Fibroblast of lung (primary cell): ENCODE data around the gene NIPAL3. TPM values are rescaled to one million over a fixed set of nuclear protein-coding genes. Genes with fewer than 3 reads are reported as not detected.

Experiments used
- DNase-seq, 2 donors: peaks; one replicate each; pipeline versions ENCODE4 v3.0.0 to v3.0.0-alpha.2; 2010; ENCODE audit warnings: low read depth in 2 of 2
- H2AFZ ChIP-seq: 2 replicates; pipeline ENCODE4 v1.5.1; 2012; ENCODE audit warnings: low read length, control low read depth, inconsistent platforms
- H3K27ac ChIP-seq: 2 replicates; pipeline ENCODE4 v1.5.1; 2011; ENCODE audit warnings: low read length, control low read depth; ENCODE audit not compliant: insufficient read depth
- H3K27me3 ChIP-seq: 2 replicates; pipeline ENCODE4 v1.5.1; 2011; ENCODE audit warnings: mild to moderate bottlenecking, low read length; ENCODE audit not compliant: control insufficient read depth, insufficient read depth
- H3K36me3 ChIP-seq: 2 replicates; pipeline ENCODE4 v1.5.1; 2011; ENCODE audit warnings: low read length; ENCODE audit not compliant: control insufficient read depth, insufficient read depth
- H3K4me1 ChIP-seq: 2 replicates; pipeline ENCODE4 v1.5.1; 2011; ENCODE audit warnings: low read length; ENCODE audit not compliant: control insufficient read depth, insufficient read depth; ENCODE audit errors: extremely low read depth
- H3K4me2 ChIP-seq: 2 replicates; pipeline ENCODE4 v1.5.1; 2011; ENCODE audit warnings: low read length, control low read depth; ENCODE audit not compliant: insufficient read depth; ENCODE audit errors: extremely low read depth
- H3K4me3 ChIP-seq, 4 experiments: fragments of 200-600 bp in 1 of 4; sonication (generic) in 1 of 4; replicated peaks in 1 of 4; 2 replicates each; pipeline ENCODE4 v1.5.1; 2011 to 2016; ENCODE audit warnings: low read length in 4 of 4, low read depth in 3 of 4, mild to moderate bottlenecking in 3 of 4, control low read depth in 2 of 4, inconsistent platforms in 1 of 4, mixed read lengths in 1 of 4; ENCODE audit not compliant: insufficient read depth in 1 of 4; ENCODE audit errors: control extremely low read depth in 1 of 4
- H3K79me2 ChIP-seq: 2 replicates; pipeline ENCODE4 v1.5.1; 2012; ENCODE audit warnings: mild to moderate bottlenecking, low read length, inconsistent platforms; ENCODE audit not compliant: control insufficient read depth, insufficient read depth
- H3K9ac ChIP-seq: 2 replicates; pipeline ENCODE4 v1.5.1; 2011; ENCODE audit warnings: mild to moderate bottlenecking, low read length, control low read depth; ENCODE audit not compliant: insufficient read depth
- H3K9me3 ChIP-seq: 2 replicates; pipeline ENCODE4 v1.5.1; 2012; ENCODE audit warnings: low read depth, low read length; ENCODE audit not compliant: control insufficient read depth, insufficient read depth
- H4K20me1 ChIP-seq: 2 replicates; pipeline ENCODE4 v1.5.1; 2011; ENCODE audit warnings: low read length; ENCODE audit not compliant: control insufficient read depth, insufficient read depth; ENCODE audit errors: extremely low read depth
- EZH2 ChIP-seq: IDR thresholded peaks from 2 replicates; pipeline ENCODE4 v1.5.1; 2012; ENCODE audit warnings: low read length, control low read depth, mild to moderate bottlenecking; ENCODE audit errors: missing control alignments
- polyA plus RNA-seq, 2 donors: library from polyadenylated mRNA; depleted of rRNA in 1 of 2; stranded (reverse) in 1 of 2; unstranded in 1 of 2; fragments of >200 nt; gene quantifications; 2 replicates each; pipeline ENCODE4 v1.2.1, GENCODE V29; 2011 to 2012; ENCODE audit warnings: missing spikeins in 1 of 2
- total RNA-seq: library from RNA; depleted of rRNA; stranded (reverse); fragments of >200 nt; gene quantifications from 2 replicates; pipeline ENCODE4 v1.2.1, GENCODE V29; 2014
- TF ChIP-seq, protein P1 (sequence below), 2 donors: IDR thresholded peaks in 1 of 2; conservative IDR thresholded peaks in 1 of 2; 1 replicate in 1 of 2; 2 replicates in 1 of 2; pipeline ENCODE4 v1.5.1; 2011 to 2012; ENCODE audit warnings: low read length in 2 of 2, control low read depth in 1 of 2, inconsistent platforms in 1 of 2, low read depth in 1 of 2, mild to moderate bottlenecking in 1 of 2

NIPAL3 gene
- total and polyA plus RNA-seq, 2 donors (not counting 1 experiment from before 2014, with no cell fraction given), result 65.3 to 85.2 TPM

DNA sequence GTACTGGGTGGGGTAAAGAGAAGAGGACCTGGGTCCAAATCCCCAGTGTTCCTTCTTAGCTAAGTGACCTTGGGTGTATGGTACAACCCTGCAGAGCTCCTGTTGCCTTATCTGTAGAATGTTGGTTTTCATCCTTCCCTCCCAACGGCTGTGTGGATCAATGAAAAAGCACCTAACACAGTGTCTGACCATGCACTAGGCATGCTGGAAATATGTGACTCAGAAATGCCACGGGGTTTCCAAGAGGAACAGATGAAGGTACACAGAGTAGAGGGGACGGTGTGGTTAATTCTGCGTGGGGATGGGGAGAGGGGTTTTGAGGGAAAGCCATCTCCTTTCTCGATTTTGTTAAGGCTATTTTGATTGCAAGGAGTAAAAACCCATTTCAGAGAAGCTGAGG lies 8.6 kb downstream of the NIPAL3 start:
- H3K36me3 ChIP-seq, result peaks cover 3% of the 10 kb centered on the region
- H3K27me3 ChIP-seq, result no peaks in the 10 kb centered on the region
- TF ChIP-seq, protein P1, sequence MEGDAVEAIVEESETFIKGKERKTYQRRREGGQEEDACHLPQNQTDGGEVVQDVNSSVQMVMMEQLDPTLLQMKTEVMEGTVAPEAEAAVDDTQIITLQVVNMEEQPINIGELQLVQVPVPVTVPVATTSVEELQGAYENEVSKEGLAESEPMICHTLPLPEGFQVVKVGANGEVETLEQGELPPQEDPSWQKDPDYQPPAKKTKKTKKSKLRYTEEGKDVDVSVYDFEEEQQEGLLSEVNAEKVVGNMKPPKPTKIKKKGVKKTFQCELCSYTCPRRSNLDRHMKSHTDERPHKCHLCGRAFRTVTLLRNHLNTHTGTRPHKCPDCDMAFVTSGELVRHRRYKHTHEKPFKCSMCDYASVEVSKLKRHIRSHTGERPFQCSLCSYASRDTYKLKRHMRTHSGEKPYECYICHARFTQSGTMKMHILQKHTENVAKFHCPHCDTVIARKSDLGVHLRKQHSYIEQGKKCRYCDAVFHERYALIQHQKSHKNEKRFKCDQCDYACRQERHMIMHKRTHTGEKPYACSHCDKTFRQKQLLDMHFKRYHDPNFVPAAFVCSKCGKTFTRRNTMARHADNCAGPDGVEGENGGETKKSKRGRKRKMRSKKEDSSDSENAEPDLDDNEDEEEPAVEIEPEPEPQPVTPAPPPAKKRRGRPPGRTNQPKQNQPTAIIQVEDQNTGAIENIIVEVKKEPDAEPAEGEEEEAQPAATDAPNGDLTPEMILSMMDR (conservative IDR thresholded peaks at IDR 0.05 in 1 of 2, IDR thresholded peaks at IDR 0.05 in 1 of 2; ENCODE audit: low read depth in 1 of 2, low read length in 2 of 2), result no peak
- no peak for TF ChIP-seq EZH2
- H3K27ac ChIP-seq, result no peak overlapping the region
- no peak overlapping the region for H3K4me2 ChIP-seq
- H4K20me1 ChIP-seq, result no peaks in the 10 kb centered on the region
- H3K4me3 ChIP-seq, result no peak overlapping the region
- peaks cover under 1% of the 10 kb centered on the region for H3K79me2 ChIP-seq
- no peaks in the 10 kb centered on the region for H3K4me1 ChIP-seq
- no peaks in the 10 kb centered on the region for H3K9me3 ChIP-seq
- no peak for DNase-seq
- H3K9ac ChIP-seq, result no peak overlapping the region
- no peak overlapping the region for H2AFZ ChIP-seq

DNA sequence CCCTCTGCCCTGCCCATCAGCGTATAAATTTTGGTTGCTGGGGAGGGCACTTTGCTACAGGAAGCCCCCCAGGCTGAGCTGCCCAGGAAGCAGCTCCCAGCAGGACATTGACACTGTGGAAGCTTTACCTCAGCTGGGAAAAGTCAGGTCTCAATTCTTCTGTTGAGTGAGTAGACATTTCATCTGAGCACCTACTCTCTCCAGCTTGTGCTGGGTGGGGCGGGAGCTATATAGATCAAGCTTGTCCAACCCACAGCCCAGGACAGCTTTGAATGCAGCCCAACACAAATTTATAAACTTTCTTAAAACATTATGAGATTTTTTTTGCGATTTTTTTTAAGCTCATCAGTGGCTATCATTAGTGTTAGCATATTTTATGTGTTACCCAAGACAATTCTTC lies 9.4 kb downstream of the NIPAL3 start:
- no peak overlapping the region for H3K27ac ChIP-seq
- no peak for DNase-seq
- no peaks in the 10 kb centered on the region for H4K20me1 ChIP-seq
- no peak overlapping the region for H2AFZ ChIP-seq
- TF ChIP-seq, protein P1 (conservative IDR thresholded peaks at IDR 0.05 in 1 of 2, IDR thresholded peaks at IDR 0.05 in 1 of 2; ENCODE audit: low read depth in 1 of 2, low read length in 2 of 2), result no peak
- TF ChIP-seq EZH2, result no peak
- H3K27me3 ChIP-seq, result no peaks in the 10 kb centered on the region
- H3K9ac ChIP-seq, result no peak overlapping the region
- H3K9me3 ChIP-seq, result no peaks in the 10 kb centered on the region
- no peak overlapping the region for H3K4me2 ChIP-seq
- no peaks in the 10 kb centered on the region for H3K79me2 ChIP-seq
- H3K36me3 ChIP-seq, result peaks cover 3% of the 10 kb centered on the region
- no peak overlapping the region for H3K4me3 ChIP-seq
- no peaks in the 10 kb centered on the region for H3K4me1 ChIP-seq

DNA sequence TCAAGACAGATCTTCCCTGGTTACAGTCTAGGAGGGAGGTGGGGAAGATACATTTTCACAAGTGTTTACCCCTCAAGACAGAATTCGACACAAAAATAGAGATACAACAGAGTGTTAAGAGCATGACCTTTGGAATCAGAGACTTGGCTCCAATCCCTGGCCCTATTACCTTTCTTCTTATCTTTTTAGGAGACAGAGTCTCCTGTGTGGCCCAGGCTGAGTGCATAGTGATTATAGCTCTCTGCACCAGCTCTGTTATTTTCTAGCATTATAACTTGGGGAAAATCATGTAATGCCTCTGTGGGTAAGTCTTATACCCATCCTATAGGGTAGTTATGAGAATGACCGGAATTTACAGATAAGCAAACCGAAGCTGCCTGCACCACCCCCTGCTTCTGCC lies 9.8 kb downstream of the NIPAL3 start:
- Histone ChIP-seq H3K79me2 (no peaks in the 10 kb centered on the region), H2AFZ (no peak overlapping the region), H3K9ac (no peak overlapping the region), H3K9me3 (no peaks in the 10 kb centered on the region), H3K4me2 (no peak overlapping the region), H3K27me3 (no peaks in the 10 kb centered on the region), H3K4me3 (no peak overlapping the region), H3K27ac (no peak overlapping the region), H3K4me1 (no peaks in the 10 kb centered on the region), H4K20me1 (no peaks in the 10 kb centered on the region), H3K36me3 (peaks cover 2% of the 10 kb centered on the region)
- DNase-seq, result no peak
- no peak for TF ChIP-seq EZH2
- TF ChIP-seq, protein P1 (conservative IDR thresholded peaks at IDR 0.05 in 1 of 2, IDR thresholded peaks at IDR 0.05 in 1 of 2; ENCODE audit: low read depth in 1 of 2, low read length in 2 of 2), result no peak
